ENCODE measurements around the gene PLEKHO2. TPM values are rescaled to one million over a fixed set of nuclear protein-coding genes. Genes with fewer than 3 reads are reported as not detected.

Gene PLEKHO2
- total RNA-seq, 2 experiments from 2014 or later, result 15.3 to 15.6 TPM

DNA sequence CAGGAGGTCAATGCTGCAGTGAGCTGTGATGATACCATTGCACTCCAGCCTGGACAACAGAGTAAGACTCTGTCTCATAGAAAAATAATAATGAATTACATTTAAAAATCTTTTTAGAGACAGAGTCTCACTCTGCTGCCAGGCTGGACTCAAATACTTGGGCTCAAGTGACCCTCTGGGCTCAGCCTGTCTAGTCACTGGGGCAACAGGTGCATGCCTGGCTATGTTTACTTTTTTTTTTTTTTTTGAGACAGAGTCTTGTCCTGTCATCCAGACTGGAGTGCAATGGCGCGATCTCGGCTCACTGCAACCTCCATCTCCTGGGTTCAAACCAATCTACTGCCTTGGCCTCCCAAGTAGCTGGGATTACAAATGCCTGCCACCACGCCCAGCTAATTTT is 8.0 kb upstream of the PLEKHO2 start:
- DNase-seq, result no peak
- H3K36me3 Mint-ChIP-seq, result peaks cover 2% of the 10 kb centered on the region
- no peaks in the 10 kb centered on the region for H3K27me3 Mint-ChIP-seq
- no peaks in the 10 kb centered on the region for H3K9me3 Mint-ChIP-seq
- intact Hi-C loops (cut with micrococcal nuclease), result no loop called here
- POLR2A ChIA-PET, result interaction anchor here (0.9 to 1.5 kb wide), 2 partner anchors 10 to 80 kb away, joined by 3 read pairs; no protein-coding TSS in a partner anchor
- H3K27ac Mint-ChIP-seq, result no peak overlapping the region
- CTCF ChIA-PET, result no interaction called here
- H3K4me3 Mint-ChIP-seq, result no peak overlapping the region
- peaks cover 26% of the 10 kb centered on the region for H3K4me1 Mint-ChIP-seq (ENCODE audit: low read depth)

DNA sequence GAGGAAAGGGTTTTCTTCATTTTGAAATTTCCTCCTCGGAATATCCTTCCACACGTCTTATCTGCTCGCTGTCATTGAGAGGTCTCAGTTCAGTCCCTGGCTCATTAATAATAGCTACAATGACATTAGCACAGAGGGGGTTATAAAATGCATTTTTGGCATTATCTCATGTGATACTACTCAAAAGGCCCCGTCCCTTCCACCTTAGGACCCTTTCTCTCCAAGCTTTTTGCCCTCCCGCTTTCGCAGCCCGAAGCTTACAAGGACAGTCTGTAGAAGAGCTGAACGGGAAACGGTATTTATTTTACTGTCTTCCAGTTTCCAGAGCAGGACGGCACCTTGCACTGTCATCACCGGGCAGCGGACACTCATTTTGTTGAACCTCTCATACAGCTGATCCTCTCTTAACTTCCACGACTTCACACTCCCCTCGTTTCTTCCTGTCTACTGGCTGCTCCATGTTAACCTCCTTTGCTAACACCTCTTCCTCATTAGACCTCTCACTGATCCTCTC is 5.6 kb upstream of the PLEKHO2 start:
- Mint-ChIP-seq H3K9me3 (no peaks in the 10 kb centered on the region), H3K4me3 (peak overlapping the region; percentile 59), H3K36me3 (peaks cover 2% of the 10 kb centered on the region), H3K27ac (peak overlapping the region; percentile 59), H3K27me3 (no peaks in the 10 kb centered on the region), H3K4me1 (ENCODE audit: low read depth) (peaks cover 40% of the 10 kb centered on the region)
- DNase-seq, result no peak
- ChIA-PET CTCF (interaction anchor here (0.6 to 2.2 kb wide), 22 partner anchors 10 to 673 kb away, joined by 3 to 34 read pairs (median 5); partner anchors contain the start of genes PIF1 and PPIB), POLR2A (interaction anchor here (1.1 to 2.1 kb wide), 3 partner anchors 11 to 58 kb away, joined by 4 to 10 read pairs (median 6); partner anchors contain the start of gene PIF1)
- intact Hi-C loops (cut with micrococcal nuclease), result no loop called here

DNA sequence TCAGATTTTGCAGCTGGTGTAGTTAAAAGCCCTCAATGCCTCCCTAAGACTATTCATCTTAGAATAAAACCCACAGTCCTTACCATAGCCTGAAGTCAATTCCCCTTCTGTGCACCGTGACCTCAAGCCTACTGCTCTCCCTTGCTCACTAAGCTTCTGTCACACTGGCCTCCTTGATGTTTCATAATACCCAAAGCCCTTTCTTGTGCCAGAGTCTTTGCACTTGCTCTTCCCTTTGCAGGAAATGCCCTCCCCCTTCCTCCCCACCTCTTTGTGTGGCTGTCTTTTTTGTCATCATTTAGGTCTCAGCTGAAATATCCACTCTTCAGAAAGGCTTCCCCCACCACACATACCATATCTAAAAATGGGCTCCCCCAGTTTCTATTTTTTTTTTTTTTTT is 4.2 kb upstream of the PLEKHO2 start:
- H3K27ac Mint-ChIP-seq, result peak overlapping the region; percentile 80
- no peaks in the 10 kb centered on the region for H3K27me3 Mint-ChIP-seq
- DNase-seq, result peak; percentile 62
- peaks cover 2% of the 10 kb centered on the region for H3K36me3 Mint-ChIP-seq
- H3K4me1 Mint-ChIP-seq (ENCODE audit: low read depth), result peaks cover 40% of the 10 kb centered on the region
- POLR2A ChIA-PET, result interaction anchor here (0.6 to 1.4 kb wide), 2 partner anchors 45 to 56 kb away, joined by 3 to 5 read pairs; no protein-coding TSS in a partner anchor
- intact Hi-C loops (cut with micrococcal nuclease), result loop anchor here (1.0 kb wide), 1 partner anchor 56 kb away; no protein-coding TSS in a partner anchor
- CTCF ChIA-PET, result interaction anchor here (0.8 to 1.3 kb wide), 4 partner anchors 12 to 69 kb away, joined by 3 to 6 read pairs (median 4); partner anchors contain the start of gene PIF1
- H3K9me3 Mint-ChIP-seq, result no peaks in the 10 kb centered on the region
- H3K4me3 Mint-ChIP-seq, result no peak overlapping the region

DNA sequence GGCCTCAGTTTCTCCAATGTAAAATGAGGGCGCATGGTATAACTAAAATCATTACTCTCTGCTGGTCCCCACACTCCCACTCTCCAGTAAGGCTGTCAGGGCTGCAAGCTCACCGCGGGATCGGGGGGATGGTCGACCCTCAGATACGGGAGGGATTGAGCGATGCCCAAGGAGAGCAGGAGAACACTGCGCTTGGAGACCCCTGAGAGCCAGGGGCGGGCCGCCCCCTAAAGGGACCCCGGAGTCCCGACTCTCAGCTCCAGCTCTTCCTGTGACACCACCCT is 713 bp upstream of the PLEKHO2 start:
- Mint-ChIP-seq H3K4me1 (ENCODE audit: low read depth) (peaks cover 62% of the 10 kb centered on the region), H3K9me3 (no peaks in the 10 kb centered on the region), H3K36me3 (peaks cover 2% of the 10 kb centered on the region), H3K27ac (peak overlapping the region; percentile 84), H3K4me3 (peak overlapping the region; percentile 80), H3K27me3 (no peaks in the 10 kb centered on the region)
- intact Hi-C loops (cut with micrococcal nuclease), result loop anchor here (1.0 to 2.0 kb wide), 2 partner anchors 16 to 52 kb away; partner anchors contain the start of gene PIF1
- no peak for DNase-seq
- ChIA-PET POLR2A (interaction anchor here (0.8 to 1.2 kb wide), 4 partner anchors 15 to 53 kb away, joined by 4 to 8 read pairs (median 5); partner anchors contain the start of gene PIF1), CTCF (interaction anchor here (0.7 to 2.4 kb wide), 10 partner anchors 8 to 113 kb away, joined by 3 to 18 read pairs (median 4); no protein-coding TSS in a partner anchor)

DNA sequence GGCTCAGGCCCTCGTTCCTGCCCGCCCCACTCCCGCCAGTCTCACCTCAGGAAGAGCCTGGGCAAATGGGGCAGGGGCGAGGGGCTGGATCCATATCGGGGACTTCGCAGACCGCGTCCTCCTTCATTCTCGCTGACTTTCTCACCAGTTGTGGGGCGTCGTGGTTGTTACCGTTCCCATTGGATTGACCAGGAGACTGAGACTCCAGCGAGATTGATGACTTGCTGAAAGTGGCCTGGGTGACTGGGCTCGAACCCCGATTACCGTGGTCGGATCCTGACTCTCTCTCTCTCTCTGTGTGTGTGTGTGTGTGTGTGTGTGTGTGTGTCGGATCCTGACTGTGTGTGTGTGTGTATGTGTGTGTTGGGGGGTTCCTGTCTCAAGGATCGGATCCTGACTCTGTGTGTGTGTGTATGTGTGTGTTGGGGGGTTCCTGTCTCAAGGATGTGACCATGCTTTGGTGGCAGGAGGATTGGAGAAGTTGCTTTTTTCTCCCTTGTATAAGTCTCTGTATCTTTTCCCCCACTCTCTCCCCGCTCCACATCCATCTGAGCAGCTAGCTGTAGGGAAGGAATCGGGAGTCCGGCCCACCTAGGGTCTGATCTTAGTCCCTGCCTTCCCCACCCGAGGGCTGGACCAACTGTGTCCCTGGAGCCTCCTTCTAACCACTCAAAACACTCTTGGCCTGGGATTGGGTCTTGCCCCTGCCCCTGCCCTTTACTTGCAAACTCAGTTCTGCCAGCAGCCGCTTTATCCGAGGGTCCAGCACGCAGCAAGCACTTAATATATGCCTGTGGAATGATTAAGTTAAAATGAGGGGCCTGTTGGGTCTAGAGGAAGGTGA is 603 bp downstream of the PLEKHO2 start:
- ChIA-PET CTCF (interaction anchor here (2.4 kb wide), 1 partner anchor 52 kb away, joined by 9 read pairs; no protein-coding TSS in a partner anchor), POLR2A (interaction anchor here (0.8 kb wide), 1 partner anchor 463 kb away, joined by 3 read pairs; the partner anchor contains the start of gene RNU5B-1)
- intact Hi-C loops (cut with micrococcal nuclease), result no loop called here
- Mint-ChIP-seq H3K4me3 (peak overlapping the region; percentile 95), H3K9me3 (no peaks in the 10 kb centered on the region), H3K27me3 (no peaks in the 10 kb centered on the region), H3K36me3 (peaks cover 2% of the 10 kb centered on the region), H3K4me1 (ENCODE audit: low read depth) (peaks cover 63% of the 10 kb centered on the region), H3K27ac (peak overlapping the region; percentile 84)
- DNase-seq, result peak; percentile 41

DNA sequence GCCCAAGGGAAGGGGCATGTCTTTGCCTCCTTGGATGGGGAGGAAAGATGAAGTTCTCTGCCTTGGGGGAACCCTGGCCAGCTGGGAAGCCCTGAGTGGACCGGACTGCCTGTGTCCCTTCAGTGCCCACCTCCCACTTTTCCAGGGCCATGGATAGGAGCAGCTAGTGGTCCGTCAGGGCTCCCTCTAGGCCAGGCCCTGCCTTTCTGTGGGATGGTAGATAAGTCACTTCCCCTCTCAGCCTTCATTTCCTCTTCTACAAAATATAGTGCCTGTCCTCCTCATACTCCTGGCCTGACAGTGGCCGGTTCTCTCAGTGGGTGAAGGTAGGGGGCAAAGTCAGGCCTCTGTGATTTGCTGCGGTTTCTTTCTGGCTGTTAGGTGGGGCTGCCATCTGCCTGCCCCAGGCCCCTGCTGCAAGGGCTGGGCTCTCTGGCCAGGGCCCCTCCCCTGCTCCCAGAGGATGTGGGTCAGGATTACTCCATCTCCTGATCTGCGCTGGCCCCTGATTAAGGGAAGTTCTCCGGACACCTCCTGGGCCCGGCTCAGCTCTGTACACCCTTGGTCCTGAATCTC is 1.4 kb downstream of the PLEKHO2 start:
- Mint-ChIP-seq H3K36me3 (peaks cover 4% of the 10 kb centered on the region), H3K4me3 (peak overlapping the region; percentile 95), H3K9me3 (no peaks in the 10 kb centered on the region), H3K4me1 (ENCODE audit: low read depth) (peaks cover 63% of the 10 kb centered on the region), H3K27me3 (no peaks in the 10 kb centered on the region), H3K27ac (peak overlapping the region; percentile 84)
- DNase-seq, result peak; percentile 31
- intact Hi-C loops (cut with micrococcal nuclease), result no loop called here
- CTCF ChIA-PET, result interaction anchor here (2.4 kb wide), 1 partner anchor 51 kb away, joined by 9 read pairs; no protein-coding TSS in a partner anchor
- POLR2A ChIA-PET, result interaction anchor here (0.8 to 3.0 kb wide), 3 partner anchors 10 to 462 kb away, joined by 3 to 18 read pairs (median 3); partner anchors contain the start of gene RNU5B-1

DNA sequence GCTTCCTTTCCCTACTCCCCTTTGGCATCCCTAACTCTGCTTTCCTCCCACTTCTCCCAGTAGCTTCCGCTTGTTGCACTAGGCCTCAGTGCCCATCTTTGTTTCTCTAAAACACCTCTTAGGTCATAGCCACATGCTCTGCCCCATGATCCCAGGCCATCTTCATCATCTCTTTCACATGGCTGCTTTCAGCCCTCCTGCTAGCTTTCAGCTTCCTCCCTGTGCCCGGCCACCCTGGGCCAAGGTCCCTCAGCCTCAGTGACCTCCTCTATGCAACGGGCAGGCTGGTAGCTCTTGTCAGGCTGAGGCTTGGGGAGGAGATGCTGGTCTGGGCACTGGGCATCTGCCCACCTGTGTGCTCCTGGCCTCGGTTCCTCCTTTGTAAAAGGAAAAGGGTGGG is 2.3 kb downstream of the PLEKHO2 start:
- Mint-ChIP-seq H3K9me3 (no peaks in the 10 kb centered on the region), H3K4me1 (ENCODE audit: low read depth) (peaks cover 59% of the 10 kb centered on the region), H3K36me3 (peaks cover 9% of the 10 kb centered on the region), H3K27me3 (no peaks in the 10 kb centered on the region), H3K4me3 (peak overlapping the region; percentile 95), H3K27ac (peak overlapping the region; percentile 84)
- ChIA-PET CTCF (interaction anchor here (0.9 to 2.4 kb wide), 4 partner anchors 9 to 61 kb away, joined by 3 to 9 read pairs (median 4); no protein-coding TSS in a partner anchor), POLR2A (interaction anchor here (0.8 to 3.0 kb wide), 2 partner anchors 11 to 49 kb away, joined by 3 to 18 read pairs; no protein-coding TSS in a partner anchor)
- intact Hi-C loops (cut with micrococcal nuclease), result no loop called here
- DNase-seq, result no peak

DNA sequence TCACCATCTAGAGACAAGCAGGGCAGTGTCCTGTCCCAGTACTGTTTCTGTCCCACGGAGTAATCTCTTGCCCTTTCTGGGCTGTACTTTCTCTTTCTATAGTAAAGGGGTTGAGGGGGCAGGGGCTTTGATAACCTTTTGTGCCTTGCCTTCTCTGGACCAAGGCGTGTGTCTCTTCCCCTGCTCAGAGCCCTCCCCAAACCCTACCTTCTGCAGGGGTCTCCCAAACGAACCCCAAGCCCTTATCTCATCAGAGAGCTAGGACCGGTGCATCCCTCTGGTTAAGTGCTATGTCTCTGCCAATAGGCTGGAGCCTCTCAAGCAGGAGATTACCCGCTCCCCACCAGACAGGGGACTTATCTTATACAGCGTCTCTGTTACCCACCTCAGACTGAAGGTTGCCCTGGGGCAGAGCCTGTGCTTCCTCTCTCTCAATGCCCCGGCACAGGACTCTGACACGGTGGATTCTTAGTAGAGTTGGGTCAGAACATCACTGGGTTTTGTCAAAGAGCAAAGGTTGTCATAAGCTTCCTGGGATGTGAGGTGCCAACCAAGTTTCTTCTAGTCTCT is 2.9 kb downstream of the PLEKHO2 start:
- POLR2A ChIA-PET, result interaction anchor here (0.6 to 3.0 kb wide), 3 partner anchors 49 to 340 kb away, joined by 3 to 18 read pairs (median 4); partner anchors contain the start of gene CLPX

DNA sequence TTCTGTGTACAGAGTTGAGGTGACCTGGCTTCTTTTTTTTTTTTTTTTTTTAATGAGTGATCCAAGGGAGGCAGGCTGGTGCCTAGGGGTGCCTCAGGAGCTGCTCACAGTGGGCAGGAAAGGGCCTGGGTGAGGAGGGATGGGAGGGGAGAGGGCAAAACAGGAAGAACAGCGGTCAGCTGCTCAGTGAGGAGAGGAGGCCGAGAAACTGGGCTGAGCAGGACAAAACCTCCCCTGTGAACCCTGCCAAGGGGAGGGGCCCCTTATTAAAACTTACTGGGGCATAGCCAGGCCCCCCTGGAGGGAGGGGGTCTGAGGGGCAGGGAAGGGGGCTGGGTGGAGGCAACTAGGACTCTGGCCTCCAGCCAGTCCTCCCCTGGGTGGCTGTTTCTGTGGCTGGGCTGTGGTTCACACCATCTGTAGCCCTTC is 3.5 kb downstream of the PLEKHO2 start:
- peak overlapping the region; percentile 84 for H3K27ac Mint-ChIP-seq
- DNase-seq, result no peak
- CTCF ChIA-PET, result interaction anchor here (0.7 to 3.0 kb wide), 2 partner anchors 9 to 41 kb away, joined by 4 to 20 read pairs; no protein-coding TSS in a partner anchor
- H3K4me1 Mint-ChIP-seq (ENCODE audit: low read depth), result peaks cover 53% of the 10 kb centered on the region
- H3K9me3 Mint-ChIP-seq, result no peaks in the 10 kb centered on the region
- POLR2A ChIA-PET, result interaction anchor here (0.6 to 3.0 kb wide), 3 partner anchors 48 to 340 kb away, joined by 3 to 18 read pairs (median 4); partner anchors contain the start of gene CLPX
- H3K27me3 Mint-ChIP-seq, result no peaks in the 10 kb centered on the region
- peak overlapping the region; percentile 95 for H3K4me3 Mint-ChIP-seq
- H3K36me3 Mint-ChIP-seq, result peaks cover 11% of the 10 kb centered on the region
- intact Hi-C loops (cut with micrococcal nuclease), result no loop called here

More for the DNA sequence above, 2.9 kb downstream of the PLEKHO2 start:
- CTCF ChIA-PET, result interaction anchor here (0.7 to 3.0 kb wide), 4 partner anchors 9 to 60 kb away, joined by 3 to 20 read pairs (median 4); no protein-coding TSS in a partner anchor
- peak overlapping the region; percentile 95 for H3K4me3 Mint-ChIP-seq
- intact Hi-C loops (cut with micrococcal nuclease), result no loop called here
- H3K27me3 Mint-ChIP-seq, result no peaks in the 10 kb centered on the region
- H3K4me1 Mint-ChIP-seq (ENCODE audit: low read depth), result peaks cover 56% of the 10 kb centered on the region
- H3K27ac Mint-ChIP-seq, result peak overlapping the region; percentile 84
- peaks cover 11% of the 10 kb centered on the region for H3K36me3 Mint-ChIP-seq
- no peaks in the 10 kb centered on the region for H3K9me3 Mint-ChIP-seq
- DNase-seq, result peak; percentile 48

DNA sequence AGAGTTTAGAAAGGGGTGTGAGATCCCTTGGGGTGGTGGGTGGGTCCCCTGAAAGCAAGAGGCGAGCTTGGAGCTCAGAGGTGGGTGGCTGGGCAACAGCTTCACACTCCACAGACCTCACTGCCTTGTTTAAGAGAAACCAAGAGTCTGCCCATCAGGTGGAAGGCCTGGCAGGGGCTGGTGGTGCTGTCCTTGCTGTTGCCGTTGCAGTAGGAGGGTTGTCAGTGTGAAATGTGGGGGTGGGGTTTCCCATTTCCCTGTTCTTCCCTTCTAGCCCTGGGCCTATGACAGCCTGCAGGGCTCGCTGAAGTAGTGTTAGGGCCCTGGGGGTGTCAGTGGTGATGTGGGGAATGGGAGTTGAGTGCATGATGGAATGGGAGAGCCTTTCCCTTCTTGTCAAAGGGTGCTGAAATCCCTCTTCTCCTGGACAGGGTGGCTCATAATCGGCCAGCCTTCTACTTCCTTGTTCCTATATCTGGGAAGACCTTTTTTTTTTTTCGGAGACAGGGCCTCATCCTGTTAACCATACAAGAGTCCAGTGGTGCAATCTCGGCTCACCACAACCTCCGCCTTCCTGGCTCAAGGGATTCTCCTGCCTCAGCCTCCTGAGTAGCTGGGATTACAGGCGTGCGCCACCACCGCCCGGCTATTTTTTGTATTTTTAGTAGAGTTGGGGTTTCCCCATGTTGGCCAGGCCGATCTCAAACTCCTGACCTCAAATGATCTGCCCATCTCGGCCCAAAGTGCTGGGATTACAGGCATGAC is 4.3 kb downstream of the PLEKHO2 start:
- H3K36me3 Mint-ChIP-seq, result peaks cover 19% of the 10 kb centered on the region
- peak overlapping the region; percentile 52 for H3K27ac Mint-ChIP-seq
- POLR2A ChIA-PET, result interaction anchor here (3.0 kb wide), 1 partner anchor 47 kb away, joined by 18 read pairs; no protein-coding TSS in a partner anchor
- no peaks in the 10 kb centered on the region for H3K9me3 Mint-ChIP-seq
- H3K4me3 Mint-ChIP-seq, result no peak overlapping the region
- peaks cover 52% of the 10 kb centered on the region for H3K4me1 Mint-ChIP-seq (ENCODE audit: low read depth)
- H3K27me3 Mint-ChIP-seq, result no peaks in the 10 kb centered on the region
- no peak for DNase-seq
- intact Hi-C loops (cut with micrococcal nuclease), result no loop called here
- CTCF ChIA-PET, result interaction anchor here (3.0 kb wide), 1 partner anchor 10 kb away, joined by 20 read pairs; no protein-coding TSS in a partner anchor

All from activated CD4-positive, alpha-beta memory T cell treated with anti-CD3 and anti-CD28 coated beads for 36 hours (primary cell).